DLD1 (cell line): ENCODE results near the gene TGM5.
"Not testable (repeated sequence)": the region's sequence is repeated elsewhere in the genome, so short reads cannot be mapped to it uniquely, and the experiment has no call there.

Experiments
- in situ Hi-C: cut with HindIII; loops from 2 replicates; pipeline ENCODE4 v1.10.0; 2017; ENCODE audit warnings: low sequenced_read_pairs

TGM5 gene

GRCh38 chr15:43266834-43267233, at the start of gene TGM5:
TGM5 (minus strand) TSS chr15:43266928; CDS start chr15:43266849, 79 bp downstream.
- in situ Hi-C loops = no loop called here

- in situ Hi-C loops = no loop called here
Observed at GRCh38 chr15:43314171-43314570, 47.4 kb upstream of the TGM5 start.

- in situ Hi-C loops = no loop called here
Observed at GRCh38 chr15:43312378-43312777, 45.6 kb upstream of the TGM5 start.

GRCh38 chr15:43302205-43302817, 35.6 kb upstream of the TGM5 start, which contains the start of gene TGM7:
TGM7 (minus strand) TSS chr15:43302255.
- in situ Hi-C loops = loop anchor here (5.0 to 10.0 kb wide), 2 partner anchors 58 to 95 kb away; no protein-coding TSS in a partner anchor

- in situ Hi-C loops = loop anchor here (5.0 to 10.0 kb wide), 2 partner anchors 55 to 93 kb away; no protein-coding TSS in a partner anchor
Observed at GRCh38 chr15:43299884-43300283, 33.2 kb upstream of the TGM5 start.

GRCh38 chr15:43299411-43299810, 32.7 kb upstream of the TGM5 start:
- in situ Hi-C loops = no loop called here

GRCh38 chr15:43294091-43294706, 27.5 kb upstream of the TGM5 start:
- in situ Hi-C loops = no loop called here

GRCh38 chr15:43293432-43293831, 26.7 kb upstream of the TGM5 start:
- in situ Hi-C loops = no loop called here

- in situ Hi-C loops = no loop called here
Observed at GRCh38 chr15:43292375-43293078, 25.8 kb upstream of the TGM5 start.

- in situ Hi-C loops = not testable (repeated sequence)
Observed at GRCh38 chr15:43289656-43290055, 22.9 kb upstream of the TGM5 start.

- in situ Hi-C loops = no loop called here
Observed at GRCh38 chr15:43287254-43287653, 20.5 kb upstream of the TGM5 start.

GRCh38 chr15:43286074-43286473, 19.3 kb upstream of the TGM5 start:
- in situ Hi-C loops = no loop called here

GRCh38 chr15:43285609-43286037, 18.9 kb upstream of the TGM5 start:
- in situ Hi-C loops = no loop called here

- in situ Hi-C loops = no loop called here
Observed at GRCh38 chr15:43283526-43283925, 16.8 kb upstream of the TGM5 start.

GRCh38 chr15:43281926-43282602, 15.3 kb upstream of the TGM5 start:
- in situ Hi-C loops = no loop called here

GRCh38 chr15:43280996-43281395, 14.3 kb upstream of the TGM5 start:
- in situ Hi-C loops = no loop called here

- in situ Hi-C loops = no loop called here
Observed at GRCh38 chr15:43279496-43279895, 12.8 kb upstream of the TGM5 start.

GRCh38 chr15:43278869-43279268, 12.1 kb upstream of the TGM5 start:
- in situ Hi-C loops = no loop called here

- in situ Hi-C loops = no loop called here
Observed at GRCh38 chr15:43277901-43278300, 11.2 kb upstream of the TGM5 start.

GRCh38 chr15:43277231-43277823, 10.6 kb upstream of the TGM5 start:
- in situ Hi-C loops = no loop called here
